Measurements from ENCODE around the gene STAC. TPM values are rescaled to one million over a fixed set of nuclear protein-coding genes. Genes with fewer than 3 reads are reported as not detected.

STAC gene
- total and polyA plus RNA-seq, 12 donors: 1.3 to 12.0 (median 3.4) TPM

DNA sequence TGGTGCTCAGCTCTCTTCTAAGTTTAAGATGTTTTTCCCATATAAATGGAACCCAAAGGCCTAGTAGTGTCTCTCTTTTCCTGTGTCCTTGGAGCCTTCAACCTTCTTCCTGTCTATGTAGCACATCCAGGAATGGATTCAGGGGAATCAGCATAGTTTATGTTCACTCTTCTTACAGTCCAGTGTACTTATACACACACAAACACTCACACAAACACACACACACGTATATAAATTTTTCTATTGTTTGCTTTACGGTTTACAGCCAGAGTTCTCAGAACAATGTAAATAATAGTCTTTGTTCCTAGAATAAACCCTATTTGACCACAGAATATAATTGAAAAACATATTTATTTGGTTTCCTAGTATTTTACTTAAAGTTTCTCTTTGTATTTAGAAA, 36.9 kb downstream of the STAC start:
- Histone ChIP-seq H3K4me1 (replicated peaks in 1 of 2) (no peaks in the 10 kb centered on the region), H3K4me3 (no peak overlapping the region), H3K36me3 (replicated peaks in 1 of 2) (no peaks in the 10 kb centered on the region), H3K27me3 (no peaks in the 10 kb centered on the region), H3K27ac (no peak overlapping the region), H3K9me3 (replicated peaks in 1 of 3) (no peaks in the 10 kb centered on the region)
- intact Hi-C loops (cut with DNase I): no loop called here
- 79 to 96% (median 88%) methylated on average over 2 of the region's 2 CpGs for WGBS, 4 donors
- DNase-seq: no peak
- no peak for TF ChIP-seq POLR2A (IDR thresholded peaks at IDR 0.05)
- TF ChIP-seq, protein P1, sequence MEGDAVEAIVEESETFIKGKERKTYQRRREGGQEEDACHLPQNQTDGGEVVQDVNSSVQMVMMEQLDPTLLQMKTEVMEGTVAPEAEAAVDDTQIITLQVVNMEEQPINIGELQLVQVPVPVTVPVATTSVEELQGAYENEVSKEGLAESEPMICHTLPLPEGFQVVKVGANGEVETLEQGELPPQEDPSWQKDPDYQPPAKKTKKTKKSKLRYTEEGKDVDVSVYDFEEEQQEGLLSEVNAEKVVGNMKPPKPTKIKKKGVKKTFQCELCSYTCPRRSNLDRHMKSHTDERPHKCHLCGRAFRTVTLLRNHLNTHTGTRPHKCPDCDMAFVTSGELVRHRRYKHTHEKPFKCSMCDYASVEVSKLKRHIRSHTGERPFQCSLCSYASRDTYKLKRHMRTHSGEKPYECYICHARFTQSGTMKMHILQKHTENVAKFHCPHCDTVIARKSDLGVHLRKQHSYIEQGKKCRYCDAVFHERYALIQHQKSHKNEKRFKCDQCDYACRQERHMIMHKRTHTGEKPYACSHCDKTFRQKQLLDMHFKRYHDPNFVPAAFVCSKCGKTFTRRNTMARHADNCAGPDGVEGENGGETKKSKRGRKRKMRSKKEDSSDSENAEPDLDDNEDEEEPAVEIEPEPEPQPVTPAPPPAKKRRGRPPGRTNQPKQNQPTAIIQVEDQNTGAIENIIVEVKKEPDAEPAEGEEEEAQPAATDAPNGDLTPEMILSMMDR (IDR thresholded peaks at IDR 0.05): no peak

DNA sequence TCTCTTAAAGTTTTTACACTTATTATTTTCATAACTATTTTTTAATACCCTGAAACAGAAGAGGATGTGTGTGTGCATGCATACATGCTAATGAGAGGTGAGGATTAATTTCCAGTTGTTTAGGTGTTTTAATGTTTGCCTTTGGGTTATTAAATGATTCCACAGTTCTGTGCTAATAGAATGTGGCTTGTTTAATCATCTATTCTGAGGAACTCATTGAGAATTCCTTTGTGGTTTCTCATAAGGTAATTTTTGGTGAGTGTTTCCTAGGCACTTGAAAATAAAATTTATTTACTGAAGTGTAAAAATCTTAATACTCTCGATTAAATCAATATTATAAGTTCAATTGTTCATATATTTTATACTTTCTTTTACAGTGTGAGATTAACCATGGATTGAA, 38.0 kb downstream of the STAC start:
- TF ChIP-seq, protein P1 (IDR thresholded peaks at IDR 0.05): no peak
- no peak for TF ChIP-seq POLR2A (IDR thresholded peaks at IDR 0.05)
- no peak overlapping the region for H3K27ac ChIP-seq
- WGBS, 4 donors: 86 to 93% (median 90%) methylated on average over 1 of the region's 1 CpG
- H3K4me3 ChIP-seq: no peak overlapping the region
- intact Hi-C loops (cut with DNase I): no loop called here
- DNase-seq: no peak
- H3K36me3 ChIP-seq (replicated peaks in 1 of 2): no peaks in the 10 kb centered on the region
- H3K4me1 ChIP-seq (replicated peaks in 1 of 2): no peaks in the 10 kb centered on the region
- peaks cover 0 to 2% (median 0%) of the 10 kb centered on the region in 3 donors for H3K9me3 ChIP-seq (replicated peaks in 1 of 3)
- no peaks in the 10 kb centered on the region for H3K27me3 ChIP-seq

DNA sequence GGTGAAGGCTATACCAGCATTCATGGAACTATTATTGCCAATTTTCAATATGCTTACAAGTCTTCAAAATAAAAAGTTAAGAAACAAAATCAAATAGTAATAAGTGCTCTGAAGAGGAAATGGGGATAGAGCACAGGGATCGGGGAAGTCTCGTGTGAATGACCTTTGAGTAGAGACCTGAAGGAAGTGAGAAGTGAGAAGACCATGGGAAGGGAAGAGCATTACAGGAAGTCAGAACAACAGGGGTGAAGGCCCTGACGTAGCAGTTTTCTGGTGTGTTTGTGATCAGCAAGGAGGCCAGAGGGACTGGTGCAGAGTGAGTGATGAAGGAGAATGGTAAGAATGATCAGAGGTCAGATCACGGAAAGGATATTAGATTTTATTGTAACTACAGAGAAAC, 48.1 kb downstream of the STAC start:
- Histone ChIP-seq H3K27ac (no peak overlapping the region), H3K4me3 (no peak overlapping the region), H3K4me1 (replicated peaks in 1 of 2) (peaks cover 4 to 9% of the 10 kb centered on the region in 2 donors), H3K36me3 (replicated peaks in 1 of 2) (no peaks in the 10 kb centered on the region), H3K9me3 (replicated peaks in 1 of 3) (peaks cover 0 to 1% (median 0%) of the 10 kb centered on the region in 3 donors), H3K27me3 (no peaks in the 10 kb centered on the region)
- intact Hi-C loops (cut with DNase I): no loop called here
- DNase-seq: no peak
- TF ChIP-seq POLR2A (IDR thresholded peaks at IDR 0.05): no peak
- TF ChIP-seq, protein P1 (IDR thresholded peaks at IDR 0.05): no peak
- WGBS, 4 donors: 75 to 90% (median 78%) methylated on average over 4 of the region's 4 CpGs

DNA sequence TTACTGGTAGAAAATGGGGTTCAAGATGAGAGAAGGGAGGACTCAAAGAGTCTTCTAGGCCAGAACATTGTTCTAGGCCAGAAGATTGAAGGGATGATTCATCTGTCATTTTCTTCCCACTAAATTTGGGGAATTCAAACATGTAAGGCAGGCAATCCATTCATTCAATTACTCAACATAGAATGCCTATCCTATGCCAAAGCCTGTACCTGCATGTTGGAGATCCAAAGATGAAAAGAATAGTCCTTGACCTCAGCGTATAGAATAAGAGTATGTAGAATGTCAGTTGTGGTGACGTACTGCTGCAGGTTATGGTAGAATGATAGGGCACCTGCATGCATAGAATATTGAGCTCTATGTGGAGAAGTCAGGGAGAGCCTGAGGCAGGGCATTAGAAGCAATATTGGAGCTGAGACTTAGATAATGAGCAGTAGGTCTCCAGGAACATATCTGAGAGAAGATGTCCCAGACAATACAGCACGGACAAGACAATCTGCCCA, 49.7 kb downstream of the STAC start:
- Histone ChIP-seq H3K4me3 (no peak overlapping the region), H3K4me1 (replicated peaks in 1 of 2) (peaks cover 4 to 9% of the 10 kb centered on the region in 2 donors), H3K36me3 (replicated peaks in 1 of 2) (no peaks in the 10 kb centered on the region), H3K9me3 (replicated peaks in 1 of 3) (no peaks in the 10 kb centered on the region), H3K27me3 (no peaks in the 10 kb centered on the region), H3K27ac (no peak overlapping the region)
- intact Hi-C loops (cut with DNase I): no loop called here
- TF ChIP-seq, protein P1 (IDR thresholded peaks at IDR 0.05): no peak
- TF ChIP-seq POLR2A (IDR thresholded peaks at IDR 0.05): no peak
- 96 to 98% (median 98%) methylated on average over 3 of the region's 3 CpGs for WGBS, 4 donors
- no peak for DNase-seq
